AML-193 (cell line): ENCODE data around the gene NUP37.
"Not testable (repeated sequence)": the region's sequence is repeated elsewhere in the genome, so short reads cannot be mapped to it uniquely, and the experiment has no call there.

ENCODE experiments used
- DNase-seq, 2 experiments: peaks; one replicate each; lab custom pipeline; 2025; lab: John Stamatoyannopoulos, UW

The NUP37 gene, protein sequence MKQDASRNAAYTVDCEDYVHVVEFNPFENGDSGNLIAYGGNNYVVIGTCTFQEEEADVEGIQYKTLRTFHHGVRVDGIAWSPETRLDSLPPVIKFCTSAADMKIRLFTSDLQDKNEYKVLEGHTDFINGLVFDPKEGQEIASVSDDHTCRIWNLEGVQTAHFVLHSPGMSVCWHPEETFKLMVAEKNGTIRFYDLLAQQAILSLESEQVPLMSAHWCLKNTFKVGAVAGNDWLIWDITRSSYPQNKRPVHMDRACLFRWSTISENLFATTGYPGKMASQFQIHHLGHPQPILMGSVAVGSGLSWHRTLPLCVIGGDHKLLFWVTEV

DNA sequence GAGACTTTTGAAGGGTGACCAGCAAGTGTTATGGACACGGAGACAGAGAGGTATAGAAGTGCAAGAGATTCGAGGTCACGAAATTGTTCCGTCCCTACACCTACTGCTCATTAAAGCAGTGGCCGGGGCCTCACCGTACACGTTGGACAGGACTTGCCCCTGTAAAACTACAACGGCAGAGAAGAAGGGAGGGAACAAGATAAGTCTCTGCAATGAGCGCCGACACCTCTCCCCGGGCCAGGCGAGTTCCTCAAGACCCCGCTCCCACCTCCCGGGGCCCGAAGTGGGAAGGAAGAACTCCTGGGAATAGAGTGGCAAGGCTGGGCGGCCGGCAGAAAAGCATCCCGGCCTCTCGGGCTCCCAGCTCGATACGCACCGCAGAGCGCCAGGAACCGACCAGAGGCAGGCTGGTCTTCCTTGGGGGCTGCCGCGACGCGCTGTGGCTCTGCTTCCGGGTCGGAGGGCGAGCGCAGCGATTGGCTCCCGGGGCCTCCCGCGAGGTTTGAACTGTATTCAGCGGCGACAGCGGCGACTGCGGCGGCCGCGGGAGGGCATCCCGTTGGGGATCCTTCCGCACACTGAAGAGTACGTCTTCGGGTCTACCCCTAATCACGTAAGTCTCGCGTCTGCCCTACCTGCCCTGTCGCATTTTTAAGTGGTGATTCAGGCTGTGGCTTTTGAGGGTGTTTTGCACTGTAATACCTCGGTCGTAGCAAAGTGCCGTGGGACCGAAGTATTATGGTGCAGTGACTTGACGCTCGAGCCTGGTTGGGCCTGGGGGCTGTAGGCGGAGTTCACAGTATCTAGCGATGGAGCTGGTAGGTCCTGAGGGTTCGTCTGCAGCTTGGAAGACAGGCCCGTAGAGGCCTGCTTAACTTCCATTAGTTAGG lies at the start of gene NUP37, which contains the start of gene PARPBP:
TSS of gene NUP37 (minus strand) at position 441 of the 890 bp plus-strand sequence. CDS start 1,596 bp downstream, outside the sequence.
TSS of gene PARPBP (plus strand) at position 510 of the 890 bp plus-strand sequence. CDS start 3,706 bp downstream, outside the sequence.
- DNase-seq: peak; percentile 85 to 88

- DNase-seq: peak; percentile 16 to 19
Measured at GRCh38 chr12:102167821-102168604, 48.1 kb upstream of the NUP37 start.

- DNase-seq: no peak
Measured at GRCh38 chr12:102163383-102163782, 43.5 kb upstream of the NUP37 start.

DNA sequence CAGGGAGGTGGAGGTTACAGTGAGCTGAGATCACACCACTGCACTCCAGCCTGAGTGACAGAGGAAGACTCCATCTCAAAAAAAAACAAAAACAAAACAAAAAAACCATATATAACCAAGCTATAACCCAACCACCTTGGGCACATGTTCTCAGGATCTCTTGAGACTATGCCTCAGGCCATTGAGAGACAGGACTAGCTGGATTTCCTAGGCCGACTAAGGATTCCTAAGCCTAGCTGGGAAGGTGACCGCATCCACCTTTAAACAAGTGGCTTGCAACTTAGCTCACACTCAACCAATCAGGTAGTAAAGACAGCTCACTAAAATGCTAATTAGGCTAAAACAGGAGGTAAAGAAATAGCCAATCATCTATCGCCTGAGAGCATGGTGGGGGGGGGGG lies 35.3 kb upstream of the NUP37 start:
- DNase-seq: not testable (repeated sequence)

DNA sequence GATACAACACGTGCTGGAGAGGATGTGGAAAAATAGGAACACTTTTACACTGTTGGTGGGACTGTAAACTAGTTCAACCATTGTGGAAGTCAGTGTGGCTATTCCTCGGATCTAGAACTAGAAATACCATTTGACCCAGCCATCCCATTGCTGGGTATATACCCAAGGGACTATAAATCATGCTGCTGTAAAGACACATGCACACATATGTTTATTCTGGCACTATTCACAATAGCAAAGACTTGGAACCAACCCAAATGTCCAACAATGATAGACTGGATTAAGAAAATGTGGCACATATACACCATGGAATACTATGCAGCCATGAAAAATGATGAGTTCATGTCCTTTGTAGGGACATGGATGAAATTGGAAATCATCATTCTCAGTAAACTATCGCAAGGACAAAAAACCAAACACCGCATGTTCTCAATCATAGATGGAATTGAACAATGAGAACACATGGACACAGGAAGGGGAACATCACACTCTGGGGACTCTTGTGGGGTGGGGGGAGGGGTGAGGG lies 27.2 kb upstream of the NUP37 start:
- not testable (repeated sequence) for DNase-seq

DNA sequence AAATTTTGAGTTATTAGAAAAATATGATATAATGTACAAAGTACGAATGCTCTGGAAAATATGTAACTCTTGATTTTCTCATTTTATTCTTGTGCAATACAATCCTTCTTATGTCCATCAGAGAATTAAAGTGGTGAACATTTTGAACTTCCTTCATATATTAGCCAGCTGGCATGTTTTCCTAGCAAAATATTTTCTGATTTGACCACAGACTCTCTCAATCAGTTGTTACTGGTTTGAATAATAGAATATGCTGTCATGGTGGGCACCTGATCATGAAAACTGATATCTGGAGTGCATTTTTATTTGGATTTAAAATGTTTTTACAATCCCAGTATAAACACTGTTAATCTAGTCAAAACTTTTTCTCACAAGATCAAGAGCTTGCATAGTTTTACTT lies 24.3 kb upstream of the NUP37 start:
- no peak for DNase-seq

DNA sequence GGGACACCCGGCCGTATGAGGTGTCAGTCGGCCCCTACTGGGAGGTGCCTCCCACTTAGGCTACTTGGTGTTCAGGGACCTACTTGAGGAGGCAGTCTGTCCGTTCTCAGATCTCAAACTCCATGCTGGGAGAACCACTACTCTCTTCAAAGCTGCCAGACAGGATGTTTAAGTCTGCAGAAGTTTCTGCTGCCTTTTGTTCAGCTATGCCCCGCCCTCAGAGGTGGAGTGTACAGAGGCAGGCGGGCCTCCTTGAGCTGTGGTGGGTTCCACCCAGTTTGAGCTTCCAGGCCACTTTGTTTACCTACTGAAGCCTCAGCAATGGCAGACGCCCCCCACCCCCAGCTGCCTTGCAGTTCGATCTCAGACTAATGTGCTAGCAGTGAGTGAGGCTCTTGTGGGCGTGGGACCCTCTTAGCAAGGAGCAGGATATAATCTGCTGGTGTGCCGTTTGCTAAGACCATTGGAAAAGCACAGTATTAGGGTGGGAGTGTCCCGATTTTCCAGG lies 23.0 kb upstream of the NUP37 start:
- DNase-seq: not testable (repeated sequence)

DNA sequence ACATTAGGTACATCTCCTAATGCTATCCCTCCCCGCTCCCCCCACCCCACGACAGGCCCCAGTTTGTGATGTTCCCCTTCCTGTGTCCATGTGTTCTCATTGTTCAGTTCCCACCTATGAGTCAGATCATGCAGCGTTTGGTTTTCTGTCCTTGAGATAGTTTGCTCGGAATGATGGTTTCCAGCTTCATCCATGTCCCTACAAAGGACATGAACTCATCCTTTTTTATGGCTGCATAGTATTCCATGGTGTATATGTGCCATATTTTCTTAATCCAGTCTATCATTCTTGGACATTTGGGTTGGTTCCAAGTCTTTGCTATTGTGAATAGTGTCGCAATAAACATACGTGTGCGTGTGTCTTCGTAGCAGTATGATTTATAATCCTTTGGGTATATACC lies 17.7 kb upstream of the NUP37 start:
- DNase-seq: not testable (repeated sequence)

- DNase-seq: not testable (repeated sequence)
Measured at GRCh38 chr12:102131442-102131841, 11.5 kb upstream of the NUP37 start.

DNA sequence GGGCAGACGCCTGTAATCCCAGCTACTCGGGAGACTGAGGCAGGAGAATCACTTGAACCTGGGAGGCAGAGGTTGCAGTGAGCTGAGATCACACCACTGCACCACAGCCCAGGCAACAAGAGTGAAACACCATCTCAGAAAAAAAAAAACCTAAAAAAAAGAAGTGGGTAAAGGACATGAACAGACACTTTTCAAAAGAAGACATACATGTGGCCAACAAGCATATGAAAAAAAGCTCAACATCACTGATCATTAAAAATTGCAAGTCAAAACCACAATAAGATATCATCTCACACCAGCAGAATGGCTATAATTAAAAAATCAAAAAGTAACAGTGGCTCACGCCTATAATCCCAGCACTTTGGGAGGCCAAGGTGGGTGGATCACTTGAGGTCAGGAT lies 10.8 kb upstream of the NUP37 start:
- DNase-seq: not testable (repeated sequence)

DNA sequence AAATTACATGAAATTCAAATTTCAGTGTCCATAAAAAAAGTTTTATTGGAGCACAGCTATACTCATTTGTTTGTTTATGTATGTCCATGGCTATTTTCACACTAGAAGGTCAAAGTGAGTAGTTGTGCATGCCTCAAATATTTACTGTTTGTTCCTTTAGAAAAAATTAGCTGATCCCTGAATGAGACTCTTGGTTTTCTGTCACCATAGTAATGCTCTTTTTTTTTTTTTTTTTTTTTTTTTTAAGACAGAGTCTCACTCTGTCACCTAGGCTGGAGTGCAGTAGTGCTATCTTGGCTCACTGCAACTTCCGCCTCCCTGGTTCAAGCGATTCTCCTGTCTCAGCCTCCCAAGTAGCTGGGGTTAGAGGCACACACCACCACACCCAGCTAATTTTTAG lies 1.4 kb upstream of the NUP37 start:
- DNase-seq: not testable (repeated sequence)

GRCh38 chr12:102120886-102121285 lies 972 bp upstream of the NUP37 start:
- DNase-seq: peak; percentile 25 to 27

GRCh38 chr12:102120564-102120873 lies 605 bp upstream of the NUP37 start:
- DNase-seq: no peak

DNA sequence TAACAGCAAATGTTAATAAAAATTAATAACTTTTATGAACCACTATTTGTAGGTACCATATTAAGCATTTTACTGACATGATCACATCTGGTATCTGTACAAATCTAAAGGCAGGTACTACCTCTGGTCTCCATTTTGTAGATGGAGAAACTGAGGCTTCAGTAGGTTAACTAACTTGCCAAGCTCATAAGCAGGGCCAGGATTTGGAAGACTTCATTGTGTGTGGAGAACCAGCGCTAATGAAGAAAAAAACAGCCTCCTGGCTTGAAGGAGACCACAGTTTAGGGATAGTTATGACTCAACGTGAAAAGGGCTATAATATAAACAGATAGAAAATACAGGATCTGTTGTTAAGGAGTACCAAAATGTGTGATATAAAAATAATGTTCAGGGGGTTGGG lies 1.0 kb downstream of the NUP37 start:
- no peak for DNase-seq

- no peak for DNase-seq
Measured at GRCh38 chr12:102116392-102116791, 3.5 kb downstream of the NUP37 start.

GRCh38 chr12:102114212-102114611 lies 5.7 kb downstream of the NUP37 start:
- DNase-seq: no peak

- DNase-seq: no peak
Measured at GRCh38 chr12:102110782-102111181, 9.1 kb downstream of the NUP37 start.

DNA sequence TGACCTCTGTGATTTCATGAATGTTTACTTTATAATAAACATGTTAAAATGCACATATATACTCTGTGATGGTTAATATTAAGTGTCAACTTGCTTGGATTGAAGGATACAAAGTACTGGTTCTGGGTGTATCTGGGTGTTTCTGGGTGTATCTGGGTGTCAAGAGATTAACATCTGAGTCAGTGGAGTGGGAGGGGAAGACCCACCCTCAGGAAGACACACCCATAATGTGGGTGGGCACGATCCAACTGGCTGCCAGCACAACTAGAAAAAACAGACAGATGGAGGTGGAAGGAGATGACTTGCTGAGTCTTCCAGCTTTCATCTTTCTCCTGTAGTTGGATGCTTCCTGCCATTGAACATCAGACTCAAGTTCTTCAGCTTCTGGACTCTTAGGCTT lies 11.9 kb downstream of the NUP37 start:
- no peak for DNase-seq

DNA sequence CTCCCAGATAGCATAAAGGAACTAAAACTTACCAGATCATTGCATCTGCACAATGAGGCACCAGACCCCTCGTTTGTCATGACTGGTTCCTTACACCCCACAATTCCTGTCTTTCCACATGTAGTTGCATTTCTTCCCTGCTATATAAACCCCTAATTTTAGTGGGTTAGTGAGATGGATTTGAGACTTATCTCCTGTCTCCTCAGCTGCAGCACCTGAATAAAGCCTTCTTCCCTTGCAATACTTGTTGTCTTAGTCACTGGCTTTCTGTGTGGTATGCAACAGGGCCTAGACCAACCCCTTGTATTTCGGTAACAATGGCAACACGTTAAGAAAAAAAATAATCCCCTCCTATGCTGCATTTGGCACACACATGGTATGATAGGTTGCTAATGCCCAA lies 13.0 kb downstream of the NUP37 start:
- no peak for DNase-seq

- no peak for DNase-seq
Measured at GRCh38 chr12:102096855-102097254, 23.1 kb downstream of the NUP37 start.

DNA sequence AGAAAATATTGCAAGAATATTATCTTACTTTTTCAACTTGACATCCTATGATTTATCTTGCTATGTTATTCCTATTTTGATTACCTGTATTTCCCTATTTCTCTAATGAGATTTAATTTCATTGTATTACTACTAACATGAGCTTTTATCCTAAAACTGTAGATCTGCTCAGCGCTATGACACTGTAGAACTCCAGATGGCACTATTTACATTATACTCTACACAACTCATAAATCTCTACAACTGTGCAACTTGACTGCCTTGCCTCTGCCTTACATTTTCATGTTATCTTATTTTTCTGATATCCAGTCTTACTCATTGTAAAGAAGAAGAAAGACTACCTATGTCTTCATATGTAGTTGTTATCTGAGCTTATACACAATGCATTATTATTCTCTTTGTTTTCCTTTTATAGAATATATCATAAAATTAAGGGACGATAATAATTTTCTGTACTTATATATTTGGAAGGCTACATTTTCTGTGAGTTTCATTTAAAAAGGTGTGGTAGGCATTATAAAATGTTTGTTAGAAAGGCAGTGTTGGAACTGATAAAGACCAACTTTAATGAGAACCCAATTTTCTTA lies 24.1 kb downstream of the NUP37 start:
- DNase-seq: peak; percentile 44
